GM12872 (cell line): ENCODE results near the gene OMD.

Experiments used
- TF ChIP-seq, protein P1 (sequence below): IDR thresholded peaks from 3 replicates; pipeline ENCODE4 v1.5.1; 2011; ENCODE audit warnings: low read depth, mild to moderate bottlenecking, low read length, moderate library complexity; ENCODE audit not compliant: insufficient read depth

Gene OMD

GRCh38 chr9:92414566-92414965 lies 9.7 kb downstream of the OMD start:
- TF ChIP-seq, protein P1, sequence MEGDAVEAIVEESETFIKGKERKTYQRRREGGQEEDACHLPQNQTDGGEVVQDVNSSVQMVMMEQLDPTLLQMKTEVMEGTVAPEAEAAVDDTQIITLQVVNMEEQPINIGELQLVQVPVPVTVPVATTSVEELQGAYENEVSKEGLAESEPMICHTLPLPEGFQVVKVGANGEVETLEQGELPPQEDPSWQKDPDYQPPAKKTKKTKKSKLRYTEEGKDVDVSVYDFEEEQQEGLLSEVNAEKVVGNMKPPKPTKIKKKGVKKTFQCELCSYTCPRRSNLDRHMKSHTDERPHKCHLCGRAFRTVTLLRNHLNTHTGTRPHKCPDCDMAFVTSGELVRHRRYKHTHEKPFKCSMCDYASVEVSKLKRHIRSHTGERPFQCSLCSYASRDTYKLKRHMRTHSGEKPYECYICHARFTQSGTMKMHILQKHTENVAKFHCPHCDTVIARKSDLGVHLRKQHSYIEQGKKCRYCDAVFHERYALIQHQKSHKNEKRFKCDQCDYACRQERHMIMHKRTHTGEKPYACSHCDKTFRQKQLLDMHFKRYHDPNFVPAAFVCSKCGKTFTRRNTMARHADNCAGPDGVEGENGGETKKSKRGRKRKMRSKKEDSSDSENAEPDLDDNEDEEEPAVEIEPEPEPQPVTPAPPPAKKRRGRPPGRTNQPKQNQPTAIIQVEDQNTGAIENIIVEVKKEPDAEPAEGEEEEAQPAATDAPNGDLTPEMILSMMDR = no peak

DNA sequence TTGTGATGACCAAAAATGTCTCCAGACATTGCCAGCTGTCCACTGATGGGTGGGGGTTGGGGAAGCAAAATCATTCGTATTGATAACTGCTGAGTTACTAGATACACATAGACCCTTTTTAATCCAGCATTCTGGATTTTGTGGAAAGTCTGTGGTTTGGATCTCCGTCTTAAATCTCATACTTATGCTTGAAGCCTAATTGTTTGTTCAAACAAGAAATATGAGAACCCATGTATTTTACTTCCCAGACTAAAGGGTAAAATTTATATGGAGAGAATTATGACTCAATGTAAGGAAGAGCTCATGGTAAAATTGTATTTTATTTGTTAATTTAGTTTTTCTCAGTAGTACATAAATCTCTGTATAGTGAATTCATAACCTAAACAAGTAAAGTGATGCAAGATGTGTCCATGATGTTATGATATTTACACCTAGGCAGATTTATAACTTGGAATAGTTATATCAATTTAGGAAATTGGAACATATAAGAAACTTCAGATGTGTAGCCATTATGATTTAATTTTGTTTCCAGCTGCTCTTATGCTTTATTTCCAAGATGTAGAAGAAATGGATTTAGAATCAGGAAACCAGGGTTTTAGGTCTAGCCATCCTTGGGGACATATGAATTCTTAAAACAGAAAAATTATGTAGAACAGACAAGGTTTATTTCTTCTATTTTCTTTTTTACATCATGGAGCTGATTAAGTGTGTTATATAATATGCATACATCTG lies 15.4 kb downstream of the OMD start:
- TF ChIP-seq, protein P1 = no peak

GRCh38 chr9:92407818-92408217 lies 16.5 kb downstream of the OMD start:
- TF ChIP-seq, protein P1 = no peak

DNA sequence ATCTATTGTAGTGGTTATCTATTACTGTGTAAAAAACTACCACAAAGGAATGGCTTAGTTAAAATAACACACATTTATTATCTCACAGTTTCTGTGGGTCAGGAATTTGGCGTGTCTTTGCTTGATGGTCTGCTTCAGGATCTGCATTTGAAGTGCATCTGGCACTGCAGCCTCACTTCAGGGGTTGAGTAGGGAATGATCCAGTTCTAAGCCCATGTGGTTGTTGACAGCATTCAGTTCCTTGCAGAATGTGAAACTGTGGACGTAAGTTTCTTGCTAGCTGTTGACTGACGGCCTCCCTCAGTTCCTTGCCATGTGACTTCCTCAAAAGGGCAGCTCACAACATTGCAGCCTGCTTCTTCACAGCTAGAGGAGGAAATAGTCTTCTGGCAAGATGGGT lies 17.8 kb downstream of the OMD start:
- TF ChIP-seq, protein P1 = no peak

GRCh38 chr9:92405818-92406217 lies 18.5 kb downstream of the OMD start:
- TF ChIP-seq, protein P1 = no peak

- TF ChIP-seq, protein P1 = no peak
Measured at GRCh38 chr9:92404042-92404836, 20.0 kb downstream of the OMD start, which contains the start of gene OGN. Gene OGN, minus strand, starts transcription at chr9:92404578. Its CDS starts 1,171 bp downstream, at chr9:92403407.
